SH-SY5Y (cell line): ENCODE data around the gene CD2.

Source experiments
- GATA2 ChIP-seq: IDR thresholded peaks from 2 replicates; pipeline ENCODE4 v1.6.1; 2011; ENCODE audit warnings: mild to moderate bottlenecking, low read depth, low read length
- GATA3 ChIP-seq: IDR thresholded peaks from 2 replicates; pipeline ENCODE4 v1.6.1; 2011; ENCODE audit warnings: low read depth, mild to moderate bottlenecking, low read length, moderate library complexity

The CD2 gene

DNA sequence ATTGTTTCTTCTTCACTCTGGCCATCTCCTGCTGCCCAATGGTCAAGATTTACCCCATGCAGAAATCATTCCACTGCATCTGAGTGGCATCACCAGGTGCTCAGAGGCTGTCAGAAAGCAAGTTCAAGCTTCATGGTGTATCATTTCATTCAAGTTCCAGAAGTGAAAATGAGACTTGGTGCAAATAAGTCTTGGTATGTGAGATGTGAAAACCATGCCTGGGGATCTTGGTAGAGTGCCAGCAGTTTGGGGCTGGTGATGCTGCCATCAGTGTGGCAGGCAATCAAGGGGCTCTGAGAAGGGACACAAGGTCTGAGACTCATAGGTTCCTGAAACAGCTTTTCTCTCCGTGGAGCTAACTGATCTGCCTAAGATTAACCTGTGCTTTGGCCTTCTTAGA is 52.0 kb downstream of the CD2 start:
- no peak for TF ChIP-seq GATA3
- no peak for TF ChIP-seq GATA2

DNA sequence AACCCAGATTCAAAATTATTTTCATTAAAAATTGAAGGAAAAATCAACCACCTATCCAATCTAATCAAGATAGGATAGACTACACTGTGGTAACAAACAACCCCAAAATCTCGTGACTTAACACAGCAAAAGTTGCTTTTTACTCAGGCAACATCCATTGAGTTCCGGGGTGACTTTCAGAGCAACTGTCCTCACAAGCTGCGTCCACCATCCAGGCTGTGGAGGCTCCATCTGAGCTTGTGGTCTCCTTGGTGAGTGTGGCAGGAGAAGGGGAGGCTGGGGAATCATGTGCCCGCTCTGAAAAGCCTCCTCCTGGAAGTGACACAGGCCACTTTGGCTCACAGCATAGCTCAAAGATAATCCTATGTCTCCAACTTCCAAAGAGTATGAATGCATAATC is 52.4 kb downstream of the CD2 start:
- TF ChIP-seq GATA3 (no peak), GATA2 (no peak)

DNA sequence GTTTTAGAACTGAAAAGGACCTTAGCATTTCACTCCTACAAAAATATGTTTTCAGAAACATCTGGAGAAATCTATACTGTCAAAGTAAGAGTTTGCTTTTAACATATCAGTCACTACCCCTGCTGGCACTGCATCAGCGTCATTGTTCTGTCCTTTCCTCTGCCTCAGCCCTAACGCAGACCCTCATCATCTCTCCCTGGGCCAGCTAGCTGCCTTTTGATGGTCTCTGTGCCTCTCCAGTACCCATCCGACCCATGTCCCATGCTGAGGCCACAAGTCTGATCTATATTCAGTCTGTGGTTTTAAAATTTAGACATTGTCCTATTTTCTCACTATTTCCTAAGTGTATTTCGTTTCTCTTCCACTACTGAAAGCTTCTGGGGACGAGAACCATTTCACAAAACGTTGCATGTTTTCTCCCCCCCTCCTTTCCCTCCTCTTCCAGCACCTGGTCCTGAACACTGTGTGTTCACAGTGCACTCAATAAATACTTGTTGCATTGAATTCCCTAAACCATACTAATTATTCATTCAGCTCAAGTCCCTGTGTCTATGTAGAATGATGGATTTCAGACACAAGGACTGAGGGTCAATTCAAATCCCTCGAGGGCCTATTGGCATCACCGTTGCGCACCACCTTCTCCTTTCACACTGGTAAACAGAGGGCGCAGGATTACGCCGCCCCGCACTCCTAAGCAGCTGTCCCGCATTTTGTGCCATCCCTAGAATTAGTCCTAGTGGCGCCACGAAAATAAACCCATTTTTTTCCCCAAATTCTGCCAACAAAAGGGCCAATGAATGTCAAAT is 53.4 kb downstream of the CD2 start:
- TF ChIP-seq GATA3 (no peak), GATA2 (no peak)

DNA sequence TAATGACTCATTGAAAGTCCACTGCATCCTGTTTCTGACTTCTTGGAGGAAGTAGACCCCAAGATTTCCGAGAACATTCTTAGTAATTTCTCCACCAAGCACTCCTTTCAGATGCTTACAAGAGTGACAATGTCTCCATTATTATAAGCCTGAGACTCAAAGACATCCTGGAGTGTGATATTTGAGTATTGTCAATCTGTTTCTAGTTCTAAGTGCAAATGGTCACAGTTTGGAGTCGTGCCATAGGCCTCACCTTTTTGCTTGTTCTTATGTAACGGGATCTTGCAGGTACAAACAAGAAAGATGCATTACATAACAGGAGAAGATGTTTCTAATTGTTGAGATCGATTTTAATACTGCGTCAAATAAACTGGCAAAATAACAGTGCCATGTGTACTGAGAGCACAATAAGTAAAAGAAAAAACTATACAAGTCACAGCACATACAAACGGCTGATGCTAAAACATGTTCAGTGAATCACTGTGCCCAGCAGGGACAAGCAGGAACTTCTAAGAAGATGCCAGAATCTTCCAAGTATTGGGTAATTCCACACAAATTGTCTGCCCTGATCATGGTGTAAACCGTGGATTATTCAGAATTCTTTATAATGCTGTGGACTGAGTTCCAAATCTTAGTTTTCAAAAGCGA is 54.1 kb downstream of the CD2 start:
- TF ChIP-seq GATA2 (no peak), GATA3 (no peak)

DNA sequence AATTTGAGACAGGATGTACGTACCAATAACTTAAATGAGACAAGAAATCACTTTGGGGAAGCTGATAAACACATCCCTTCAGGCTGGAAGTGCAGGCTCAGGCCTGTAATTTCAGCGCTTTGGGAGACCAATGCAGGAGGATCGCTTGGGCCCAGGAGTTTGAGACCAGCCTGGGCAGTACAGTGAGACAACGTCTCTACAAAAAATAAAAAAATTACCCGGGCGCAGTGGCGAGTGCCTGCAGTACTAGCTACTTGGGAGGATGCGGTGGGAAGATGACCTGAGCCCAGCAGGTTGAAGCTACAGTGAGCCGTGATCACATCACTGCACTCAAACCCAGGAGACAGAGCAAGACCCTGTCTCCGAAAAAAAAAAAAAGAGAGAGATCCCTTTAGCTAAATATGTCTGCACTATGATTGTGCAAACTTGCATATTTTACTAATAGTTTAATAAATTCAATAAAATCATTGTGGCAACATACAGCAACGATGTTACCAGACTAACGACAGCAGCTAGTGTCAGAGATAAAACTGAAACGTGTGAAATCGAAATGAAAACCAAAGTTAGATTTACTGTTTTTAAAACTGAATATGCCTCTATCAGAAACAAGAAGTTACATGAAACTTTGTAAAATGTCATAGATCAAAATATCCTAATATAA is 54.7 kb downstream of the CD2 start:
- no peak for TF ChIP-seq GATA3
- no peak for TF ChIP-seq GATA2

DNA sequence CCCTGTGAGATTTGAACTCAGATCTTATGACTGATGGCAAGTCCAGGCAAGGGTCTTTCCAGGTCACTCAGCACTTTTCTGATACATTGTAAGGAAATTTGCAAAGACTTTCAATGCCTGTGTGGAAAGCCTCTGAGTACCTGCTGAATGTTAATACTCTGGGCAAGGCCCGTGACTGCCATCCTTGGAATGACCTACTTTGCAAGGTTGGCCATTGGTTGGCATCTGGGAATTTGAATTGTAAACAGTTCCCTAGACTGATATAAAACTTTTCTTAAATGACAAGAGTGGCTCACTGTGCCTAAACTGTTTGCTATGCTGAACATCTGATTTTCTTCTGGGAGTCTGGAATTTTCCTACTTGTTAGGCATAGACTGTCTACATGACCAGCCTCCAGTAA is 57.1 kb downstream of the CD2 start:
- TF ChIP-seq GATA3, result no peak
- TF ChIP-seq GATA2, result no peak

DNA sequence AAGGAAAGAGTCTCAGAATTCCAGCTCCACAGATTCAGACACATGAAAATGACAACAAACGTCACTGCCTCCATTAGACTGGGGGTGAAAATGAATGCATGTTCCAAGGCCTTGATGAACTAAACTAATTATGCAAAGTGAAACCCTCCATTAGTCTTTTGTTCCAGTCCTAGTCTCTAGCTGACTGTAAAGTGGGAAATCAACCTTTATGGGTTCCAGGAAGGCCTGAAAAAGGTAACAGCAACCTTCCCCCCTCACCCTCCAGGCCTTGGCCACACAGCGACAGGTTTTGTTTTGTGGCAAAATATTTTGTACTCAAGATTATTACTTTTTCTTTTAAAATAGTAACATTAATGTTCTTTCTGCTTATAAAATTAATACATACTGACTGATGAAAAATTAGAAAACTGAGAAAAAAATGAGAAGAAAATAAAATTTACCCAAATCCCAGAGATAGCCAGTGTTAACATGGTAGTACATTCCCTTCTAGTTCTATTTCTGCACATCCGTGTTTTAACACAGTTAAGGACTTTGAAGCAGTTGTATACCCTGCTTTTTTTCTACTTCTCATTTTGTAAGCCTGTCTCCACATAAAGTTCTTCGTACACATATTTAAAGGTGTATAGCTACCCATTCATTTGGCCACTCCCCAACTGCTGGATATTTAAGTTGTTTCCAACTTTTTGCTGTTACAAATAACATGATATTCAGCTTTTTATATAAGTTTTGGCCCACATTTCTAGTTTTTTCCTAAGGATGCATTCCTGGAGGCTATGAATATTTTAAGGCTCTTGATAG is 60.9 kb downstream of the CD2 start:
- TF ChIP-seq GATA3, result no peak
- no peak for TF ChIP-seq GATA2

DNA sequence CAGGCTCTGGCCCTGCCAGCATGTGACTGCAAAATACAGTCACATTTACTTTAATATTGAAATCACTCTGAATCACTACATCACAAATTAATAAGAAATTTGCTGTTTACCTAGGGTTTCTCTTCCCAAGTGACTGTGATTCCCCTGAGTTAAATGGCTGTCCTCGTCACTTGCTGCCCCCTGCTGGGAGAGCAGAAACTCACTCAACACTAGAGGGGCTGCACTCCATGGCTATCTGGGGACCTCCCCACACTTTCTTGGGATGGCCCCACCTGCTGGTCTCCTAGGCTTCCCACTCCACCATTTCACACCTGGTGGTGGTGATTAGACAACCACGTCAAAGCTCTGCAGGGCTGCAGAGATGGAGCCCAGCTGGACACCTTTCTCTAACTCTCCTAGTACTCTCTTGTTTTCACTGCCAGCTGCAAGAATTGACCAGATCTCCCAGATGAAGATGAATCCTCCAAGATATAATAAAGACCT is 63.4 kb downstream of the CD2 start:
- no peak for TF ChIP-seq GATA2
- TF ChIP-seq GATA3, result no peak
